ENCODE measurements around the gene CBLL2.

GRCh38 chrX:22320236-22320873, 47.6 kb downstream of the CBLL2 start:
- TF ChIP-seq POLR2A (IDR thresholded peaks at IDR 0.05; ENCODE audit: low read depth, low read length) (no peak), POLR2AphosphoS5 (IDR thresholded peaks at IDR 0.05; ENCODE audit: low read depth, low read length) (no peak), TAF1 (IDR thresholded peaks at IDR 0.05; ENCODE audit: borderline replicate concordance, low read depth, low read length) (no peak)
